ENCODE results near the gene EZR. TPM values are rescaled to one million over a fixed set of nuclear protein-coding genes. Genes with fewer than 3 reads are reported as not detected.
A peak's percentile ranks its signal among the peaks of the same experiment; 100 is the strongest.

EZR gene
- total RNA-seq, 1 donor, result 89.4 TPM

DNA sequence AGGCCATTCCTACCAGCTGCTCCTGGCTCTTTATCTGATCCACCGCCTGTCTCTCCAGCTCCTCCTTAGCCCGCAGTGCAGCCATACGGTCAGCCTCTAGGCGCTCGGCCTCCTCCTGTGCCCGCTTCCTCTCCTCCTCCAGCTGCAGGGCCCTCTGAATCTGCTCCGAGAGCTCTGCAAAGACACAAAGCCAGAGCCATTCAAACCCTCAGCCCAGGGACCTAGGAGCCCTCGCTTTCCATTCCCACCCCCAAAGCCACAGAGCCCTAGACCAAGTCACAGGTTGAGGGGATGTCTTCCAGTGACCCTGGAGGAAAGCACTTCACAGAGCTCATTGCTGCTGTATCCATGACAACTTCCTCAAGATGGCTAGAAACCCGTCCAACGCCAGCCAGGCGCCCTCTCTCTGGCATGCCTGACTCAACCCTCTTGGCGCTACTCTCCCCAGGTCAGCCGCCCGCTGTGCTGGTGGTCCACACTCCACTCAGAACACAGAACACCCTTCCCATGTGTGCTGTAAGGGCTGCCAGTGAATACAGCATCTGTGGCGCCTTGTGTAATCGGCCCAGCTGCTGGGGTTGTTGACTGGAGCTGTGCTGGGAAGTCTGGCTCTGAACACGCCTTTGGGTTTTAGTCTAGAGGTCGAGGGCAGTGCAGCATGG lies 49.3 kb downstream of the EZR start:
- peak; percentile 52 for DNase-seq (ENCODE audit: insufficient read length, low spot score, missing footprints)
- Histone ChIP-seq H2AFZ (ENCODE audit: low read length) (no peak overlapping the region), H4K20me1 (ENCODE audit: insufficient read depth, low read length) (peaks cover 8% of the 10 kb centered on the region), H3K79me2 (ENCODE audit: insufficient read depth, low read length) (peaks cover 2% of the 10 kb centered on the region), H3K4me3 (ENCODE audit: insufficient read depth, low read length) (no peak overlapping the region), H3K27me3 (ENCODE audit: insufficient read depth, low read length) (no peaks in the 10 kb centered on the region), H3K4me1 (ENCODE audit: insufficient read depth, low read length) (no peaks in the 10 kb centered on the region), H3K27ac (ENCODE audit: low read depth, low read length) (no peak overlapping the region), H3K9me3 (ENCODE audit: low read depth, low read length) (no peaks in the 10 kb centered on the region), H3K36me3 (ENCODE audit: insufficient read depth, low read length) (peaks cover 89% of the 10 kb centered on the region), H3K4me2 (ENCODE audit: insufficient read depth, low read length) (no peak overlapping the region)
- TF ChIP-seq, protein P1, sequence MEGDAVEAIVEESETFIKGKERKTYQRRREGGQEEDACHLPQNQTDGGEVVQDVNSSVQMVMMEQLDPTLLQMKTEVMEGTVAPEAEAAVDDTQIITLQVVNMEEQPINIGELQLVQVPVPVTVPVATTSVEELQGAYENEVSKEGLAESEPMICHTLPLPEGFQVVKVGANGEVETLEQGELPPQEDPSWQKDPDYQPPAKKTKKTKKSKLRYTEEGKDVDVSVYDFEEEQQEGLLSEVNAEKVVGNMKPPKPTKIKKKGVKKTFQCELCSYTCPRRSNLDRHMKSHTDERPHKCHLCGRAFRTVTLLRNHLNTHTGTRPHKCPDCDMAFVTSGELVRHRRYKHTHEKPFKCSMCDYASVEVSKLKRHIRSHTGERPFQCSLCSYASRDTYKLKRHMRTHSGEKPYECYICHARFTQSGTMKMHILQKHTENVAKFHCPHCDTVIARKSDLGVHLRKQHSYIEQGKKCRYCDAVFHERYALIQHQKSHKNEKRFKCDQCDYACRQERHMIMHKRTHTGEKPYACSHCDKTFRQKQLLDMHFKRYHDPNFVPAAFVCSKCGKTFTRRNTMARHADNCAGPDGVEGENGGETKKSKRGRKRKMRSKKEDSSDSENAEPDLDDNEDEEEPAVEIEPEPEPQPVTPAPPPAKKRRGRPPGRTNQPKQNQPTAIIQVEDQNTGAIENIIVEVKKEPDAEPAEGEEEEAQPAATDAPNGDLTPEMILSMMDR (IDR thresholded peaks at IDR 0.05; ENCODE audit: extremely low read depth, low read depth, low read length), result no peak

DNA sequence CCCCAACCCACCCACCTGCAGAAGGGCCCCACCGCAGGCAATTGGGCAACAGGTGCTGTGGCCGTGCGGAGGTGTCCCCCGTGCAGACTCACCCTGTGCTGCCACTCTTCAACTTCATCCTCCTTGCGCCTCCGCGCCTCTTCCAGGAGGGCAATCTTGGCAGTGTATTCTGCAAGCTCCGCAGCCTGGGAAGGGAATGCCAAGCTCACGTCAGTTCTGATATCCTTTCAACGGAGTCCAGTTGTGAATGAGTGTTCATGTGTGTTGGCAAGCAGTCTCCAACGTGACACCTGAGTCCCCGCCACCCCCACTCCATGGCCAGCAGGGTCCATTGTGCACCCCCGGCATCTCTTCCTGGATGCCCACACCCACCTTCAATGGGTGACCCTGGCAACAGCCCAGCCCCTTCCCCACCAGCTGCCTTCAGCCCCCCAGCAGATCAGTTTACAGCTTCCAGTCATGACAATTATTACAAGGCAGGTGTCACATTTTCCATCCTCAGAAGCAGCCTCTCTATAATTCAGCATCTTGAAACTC lies 49.9 kb downstream of the EZR start:
- no peak for DNase-seq (ENCODE audit: insufficient read length, low spot score, missing footprints)
- Histone ChIP-seq H3K4me2 (ENCODE audit: insufficient read depth, low read length) (no peak overlapping the region), H3K36me3 (ENCODE audit: insufficient read depth, low read length) (peaks cover 89% of the 10 kb centered on the region), H3K27me3 (ENCODE audit: insufficient read depth, low read length) (no peaks in the 10 kb centered on the region), H3K4me3 (ENCODE audit: insufficient read depth, low read length) (no peak overlapping the region), H3K4me1 (ENCODE audit: insufficient read depth, low read length) (no peaks in the 10 kb centered on the region), H2AFZ (ENCODE audit: low read length) (no peak overlapping the region), H3K79me2 (ENCODE audit: insufficient read depth, low read length) (peaks cover 2% of the 10 kb centered on the region), H3K27ac (ENCODE audit: low read depth, low read length) (no peak overlapping the region), H3K9me3 (ENCODE audit: low read depth, low read length) (no peaks in the 10 kb centered on the region), H4K20me1 (ENCODE audit: insufficient read depth, low read length) (peaks cover 8% of the 10 kb centered on the region)
- TF ChIP-seq, protein P1 (IDR thresholded peaks at IDR 0.05; ENCODE audit: extremely low read depth, low read depth, low read length), result no peak

DNA sequence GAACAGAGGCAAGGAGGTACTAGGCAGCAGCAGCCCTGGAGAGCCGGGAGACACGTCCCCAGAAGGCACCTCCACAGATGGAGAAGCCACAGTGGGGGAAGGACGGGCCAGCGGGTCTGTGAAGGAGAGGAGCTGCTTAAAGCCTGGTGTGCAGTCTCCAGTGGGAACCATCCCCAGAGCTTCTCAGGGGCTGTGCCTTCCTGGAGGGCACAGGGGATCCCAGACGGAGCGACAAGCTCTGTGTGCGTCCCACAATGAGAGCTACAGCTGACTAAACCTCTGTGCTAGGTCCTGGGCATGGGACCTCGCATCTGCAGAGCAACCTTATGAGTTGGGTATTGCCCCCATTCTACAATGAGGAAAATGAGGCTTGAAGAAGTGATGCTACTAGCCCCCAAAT lies 50.7 kb downstream of the EZR start:
- peak; percentile 65 for DNase-seq (ENCODE audit: insufficient read length, low spot score, missing footprints)

DNA sequence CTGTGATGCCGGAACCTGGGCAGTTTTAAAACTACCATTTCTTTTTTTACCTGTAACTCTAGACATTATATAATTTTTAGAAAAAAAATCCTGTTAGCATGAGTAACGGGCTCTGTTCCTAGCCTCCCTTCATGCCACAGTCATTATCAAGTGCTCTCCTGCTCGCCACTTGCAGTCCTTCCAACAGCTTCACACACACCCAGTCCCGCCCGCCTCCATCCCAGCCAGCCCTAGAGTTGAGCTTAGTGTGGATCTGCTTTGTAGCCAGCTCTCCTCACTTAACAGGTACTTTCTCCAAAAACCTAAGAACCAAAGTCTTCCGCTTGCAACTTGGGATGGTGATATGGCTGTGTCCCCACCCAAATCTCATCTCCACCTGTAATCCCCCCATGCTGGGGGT lies 51.5 kb downstream of the EZR start:
- Histone ChIP-seq H3K79me2 (ENCODE audit: insufficient read depth, low read length) (peaks cover 2% of the 10 kb centered on the region), H3K4me2 (ENCODE audit: insufficient read depth, low read length) (no peak overlapping the region), H3K27ac (ENCODE audit: low read depth, low read length) (no peak overlapping the region), H3K27me3 (ENCODE audit: insufficient read depth, low read length) (no peaks in the 10 kb centered on the region), H2AFZ (ENCODE audit: low read length) (no peak overlapping the region), H3K4me1 (ENCODE audit: insufficient read depth, low read length) (peaks cover 3% of the 10 kb centered on the region), H3K36me3 (ENCODE audit: insufficient read depth, low read length) (peaks cover 76% of the 10 kb centered on the region), H3K4me3 (ENCODE audit: insufficient read depth, low read length) (no peak overlapping the region), H4K20me1 (ENCODE audit: insufficient read depth, low read length) (peaks cover 7% of the 10 kb centered on the region), H3K9me3 (ENCODE audit: low read depth, low read length) (no peaks in the 10 kb centered on the region)
- TF ChIP-seq, protein P1 (IDR thresholded peaks at IDR 0.05; ENCODE audit: extremely low read depth, low read depth, low read length), result no peak
- peak; percentile 42 for DNase-seq (ENCODE audit: insufficient read length, low spot score, missing footprints)

More for the DNA sequence above, 50.7 kb downstream of the EZR start:
- H2AFZ ChIP-seq (ENCODE audit: low read length), result no peak overlapping the region
- TF ChIP-seq, protein P1 (IDR thresholded peaks at IDR 0.05; ENCODE audit: extremely low read depth, low read depth, low read length), result no peak
- no peak overlapping the region for H3K4me3 ChIP-seq (ENCODE audit: insufficient read depth, low read length)
- H3K79me2 ChIP-seq (ENCODE audit: insufficient read depth, low read length), result peaks cover 2% of the 10 kb centered on the region
- peaks cover 8% of the 10 kb centered on the region for H4K20me1 ChIP-seq (ENCODE audit: insufficient read depth, low read length)
- H3K4me1 ChIP-seq (ENCODE audit: insufficient read depth, low read length), result no peaks in the 10 kb centered on the region
- no peak overlapping the region for H3K27ac ChIP-seq (ENCODE audit: low read depth, low read length)
- H3K4me2 ChIP-seq (ENCODE audit: insufficient read depth, low read length), result no peak overlapping the region
- peaks cover 81% of the 10 kb centered on the region for H3K36me3 ChIP-seq (ENCODE audit: insufficient read depth, low read length)
- H3K27me3 ChIP-seq (ENCODE audit: insufficient read depth, low read length), result no peaks in the 10 kb centered on the region
- H3K9me3 ChIP-seq (ENCODE audit: low read depth, low read length), result no peaks in the 10 kb centered on the region
